Gastroesophageal sphincter (tissue), 4 donors: ENCODE results near the gene PRSS8. TPM values are rescaled to one million over a fixed set of nuclear protein-coding genes. Genes with fewer than 3 reads are reported as not detected.

ENCODE experiments used
- ATAC-seq: fragments of 150-250 bp; one replicate; pipeline ENCODE4 v1.9.1; 2016; ENCODE audit warnings: mild to moderate bottlenecking, moderate library complexity
- H3K27ac ChIP-seq, 4 donors: fragments of 200-600 bp; sonication (generic) in 3 of 4; 1 replicate in 3 of 4; 2 replicates in 1 of 4; pipeline ENCODE4 v1.5.1; 2016 to 2019
- H3K27me3 ChIP-seq: fragments of 200-600 bp; sonication (generic); one replicate; pipeline ENCODE4 v1.5.1; 2019
- H3K36me3 ChIP-seq, 2 donors: fragments of 200-600 bp; sonication (generic); one replicate each; pipeline ENCODE4 v1.5.1; 2019; ENCODE audit warnings: control low read depth in 1 of 2
- H3K4me1 ChIP-seq, 3 donors: fragments of 200-600 bp; sonication (generic); 1 replicate in 2 of 3; 2 replicates in 1 of 3; pipeline ENCODE4 v1.5.1; 2016 to 2019; ENCODE audit warnings: control low read depth in 2 of 3
- H3K4me3 ChIP-seq, 2 donors: fragments of 200-600 bp; sonication (generic); one replicate each; pipeline ENCODE4 v1.5.1; 2019; ENCODE audit warnings: mild to moderate bottlenecking in 1 of 2, moderate library complexity in 1 of 2
- H3K9me3 ChIP-seq, 3 donors: fragments of 200-600 bp; sonication (generic); one replicate each; pipeline ENCODE4 v1.5.1; 2017 to 2019; ENCODE audit warnings: control low read depth in 2 of 3
- CTCF ChIP-seq, 4 experiments: fragments of 200-600 bp in 2 of 4; fragments of 450-650 bp in 2 of 4; sonication (generic) in 1 of 4; IDR thresholded peaks; one replicate each; pipeline ENCODE4 v1.5.1; 2017 to 2019; ENCODE audit warnings: antibody characterized with exemption in 4 of 4, mild to moderate bottlenecking in 2 of 4, moderate library complexity in 2 of 4
- EP300 ChIP-seq: sonication (generic); formaldehyde crosslinking; IDR thresholded peaks from one replicate; pipeline ENCODE4 v1.6.1; 2017; ENCODE audit warnings: antibody characterized with exemption, mild to moderate bottlenecking
- POLR2A ChIP-seq, 2 donors: fragments of 450-650 bp; IDR thresholded peaks; one replicate each; pipeline ENCODE4 v1.6.1; 2017; ENCODE audit warnings: antibody characterized with exemption in 2 of 2, mild to moderate bottlenecking in 2 of 2, moderate library complexity in 1 of 2
- POLR2AphosphoS5 ChIP-seq: sonication (generic); formaldehyde crosslinking; IDR thresholded peaks from one replicate; pipeline ENCODE4 v1.6.1; 2017; ENCODE audit warnings: antibody characterized with exemption
- WGBS, 2 donors: methylation state at CpG; one replicate each; pipeline ENCODE4 v1.1.5; 2018; ENCODE audit warnings: low coverage in 1 of 2; 5-methylcytosine and 5-hydroxymethylcytosine counted together
- total RNA-seq, 4 donors: library from RNA; depleted of rRNA; stranded (reverse); fragments of >200 nt; gene quantifications; one replicate each; pipeline ENCODE4 v1.1.0, GENCODE V29; 2016

Gene PRSS8
- total RNA-seq, 4 donors from 2014 or later = 4.1 TPM; not detected in 3

GRCh38 chr16:31134091-31134571, 1.4 kb downstream of the PRSS8 start:
- H3K9me3 ChIP-seq = no peaks in the 10 kb centered on the region
- H3K27ac ChIP-seq = no peak overlapping the region
- peaks cover 0 to 44% of the 10 kb centered on the region in 2 donors for H3K36me3 ChIP-seq
- WGBS, 2 donors = 33% methylated on average over 1 of the region's 5 CpGs; no CpG with 5 or more reads in 1 of the 2 donors
- peaks cover 22% of the 10 kb centered on the region for H3K27me3 ChIP-seq
- no peak overlapping the region for H3K4me3 ChIP-seq
- ATAC-seq = no peak
- TF ChIP-seq EP300 (no peak), CTCF (IDR thresholded peaks at IDR 0.05) (no peak), POLR2A (IDR thresholded peaks at IDR 0.05) (no peak), POLR2AphosphoS5 (no peak)
- peaks cover 0 to 24% (median 3%) of the 10 kb centered on the region in 3 donors for H3K4me1 ChIP-seq

- no peak for ATAC-seq
- H3K4me3 ChIP-seq = no peak overlapping the region
- no peaks in the 10 kb centered on the region for H3K9me3 ChIP-seq
- peaks cover 0 to 22% (median 3%) of the 10 kb centered on the region in 3 donors for H3K4me1 ChIP-seq
- TF ChIP-seq EP300 (no peak), POLR2A (IDR thresholded peaks at IDR 0.05) (no peak), CTCF (IDR thresholded peaks at IDR 0.05) (no peak), POLR2AphosphoS5 (no peak)
- H3K36me3 ChIP-seq = peaks cover 0 to 55% of the 10 kb centered on the region in 2 donors
- no CpG with 5 or more reads among the region's 6 CpGs for WGBS, 2 donors
- peaks cover 22% of the 10 kb centered on the region for H3K27me3 ChIP-seq
- no peak overlapping the region for H3K27ac ChIP-seq
Observed at GRCh38 chr16:31133046-31133501, 2.5 kb downstream of the PRSS8 start.

GRCh38 chr16:31132303-31132979, 3.1 kb downstream of the PRSS8 start:
- WGBS, 2 donors = 71 to 77% methylated on average over 1 to 7 of the region's 20 CpGs
- H3K4me1 ChIP-seq = peaks cover 0 to 22% (median 3%) of the 10 kb centered on the region in 3 donors
- TF ChIP-seq EP300 = no peak
- no peak for TF ChIP-seq CTCF (IDR thresholded peaks at IDR 0.05)
- no peak for TF ChIP-seq POLR2A (IDR thresholded peaks at IDR 0.05)
- no peak for TF ChIP-seq POLR2AphosphoS5

GRCh38 chr16:31131841-31132271, 3.7 kb downstream of the PRSS8 start:
- Histone ChIP-seq H3K27ac (no peak overlapping the region), H3K9me3 (no peaks in the 10 kb centered on the region), H3K4me3 (no peak overlapping the region), H3K27me3 (peaks cover 22% of the 10 kb centered on the region), H3K4me1 (peaks cover 0 to 22% (median 3%) of the 10 kb centered on the region in 3 donors), H3K36me3 (peaks cover 0 to 67% of the 10 kb centered on the region in 2 donors)
- WGBS, 2 donors = no CpG with 5 or more reads among the region's 5 CpGs
- no peak for ATAC-seq
- no peak for TF ChIP-seq POLR2AphosphoS5
- TF ChIP-seq EP300 = no peak
- TF ChIP-seq CTCF (IDR thresholded peaks at IDR 0.05) = no peak
- TF ChIP-seq POLR2A (IDR thresholded peaks at IDR 0.05) = no peak

More at GRCh38 chr16:31132303-31132979, 3.1 kb downstream of the PRSS8 start:
- H3K36me3 ChIP-seq = peaks cover 0 to 61% of the 10 kb centered on the region in 2 donors
- H3K9me3 ChIP-seq = no peaks in the 10 kb centered on the region
- no peak overlapping the region for H3K27ac ChIP-seq
- no peak overlapping the region for H3K4me3 ChIP-seq
- H3K27me3 ChIP-seq = peaks cover 22% of the 10 kb centered on the region
- no peak for ATAC-seq
